ENCODE data around the gene GAL3ST2.

Gene GAL3ST2

GRCh38 chr2:241849616-241850543 is 73.3 kb downstream of the GAL3ST2 start:
- DNase-seq, result no peak

GRCh38 chr2:241850544-241851324 is 74.1 kb downstream of the GAL3ST2 start:
- no peak for DNase-seq

- DNase-seq, result no peak
These were observed 74.9 kb downstream of the GAL3ST2 start for GRCh38 chr2:241851325-241852115.

GRCh38 chr2:241852116-241852980 is 75.7 kb downstream of the GAL3ST2 start:
- peak; percentile 38 for DNase-seq

- DNase-seq, result no peak
These were observed 76.5 kb downstream of the GAL3ST2 start for GRCh38 chr2:241852981-241853631.
